ENCODE data around the gene CTIF.

The CTIF gene

GRCh38 chr18:48552130-48552529 lies 13.3 kb downstream of the CTIF start:
- DNase-seq = no peak

- DNase-seq = no peak
Measured at GRCh38 chr18:48553236-48553635, 14.4 kb downstream of the CTIF start.

- no peak for DNase-seq
Measured at GRCh38 chr18:48554610-48555400, 16.0 kb downstream of the CTIF start.

- no peak for DNase-seq
Measured at GRCh38 chr18:48555465-48555995, 16.7 kb downstream of the CTIF start.

- no peak for DNase-seq
Measured at GRCh38 chr18:48557640-48558174, 18.9 kb downstream of the CTIF start.

- no peak for DNase-seq
Measured at GRCh38 chr18:48558248-48558647, 19.4 kb downstream of the CTIF start.

GRCh38 chr18:48560491-48560890 lies 21.7 kb downstream of the CTIF start:
- no peak for DNase-seq

GRCh38 chr18:48562075-48562474 lies 23.2 kb downstream of the CTIF start:
- no peak for DNase-seq

GRCh38 chr18:48563027-48563426 lies 24.2 kb downstream of the CTIF start:
- no peak for DNase-seq

GRCh38 chr18:48564139-48564538 lies 25.3 kb downstream of the CTIF start:
- DNase-seq = no peak

GRCh38 chr18:48565105-48565504 lies 26.3 kb downstream of the CTIF start:
- no peak for DNase-seq

GRCh38 chr18:48566589-48566988 lies 27.8 kb downstream of the CTIF start:
- no peak for DNase-seq

GRCh38 chr18:48567388-48567787 lies 28.6 kb downstream of the CTIF start:
- DNase-seq = no peak

- DNase-seq = no peak
Measured at GRCh38 chr18:48569139-48569914, 30.5 kb downstream of the CTIF start.

- no peak for DNase-seq
Measured at GRCh38 chr18:48569915-48570264, 31.1 kb downstream of the CTIF start.

- no peak for DNase-seq
Measured at GRCh38 chr18:48570313-48570712, 31.5 kb downstream of the CTIF start.

GRCh38 chr18:48571639-48572384 lies 33.0 kb downstream of the CTIF start:
- DNase-seq = no peak

- DNase-seq = no peak
Measured at GRCh38 chr18:48572402-48573126, 33.7 kb downstream of the CTIF start.

- DNase-seq = no peak
Measured at GRCh38 chr18:48573632-48574283, 34.9 kb downstream of the CTIF start.

GRCh38 chr18:48574667-48575300 lies 36.0 kb downstream of the CTIF start:
- no peak for DNase-seq

- no peak for DNase-seq
Measured at GRCh38 chr18:48575301-48575657, 36.4 kb downstream of the CTIF start.

All from activated CD4-positive, alpha-beta T cell treated with anti-CD3 and anti-CD28 coated beads, Interleukin-2, amount 50 U/mL, for 4 hours (primary cell).